SU-DHL-6 (cell line): ENCODE data around the gene COL17A1.

Source experiments
- H2AFZ ChIP-seq: fragments of 200-600 bp; sonication (generic); 2 replicates; pipeline ENCODE4 v1.6.1; 2014; ENCODE audit warnings: low read depth, mild to moderate bottlenecking, moderate library complexity, mixed read lengths, antibody characterized with exemption, low read length; ENCODE audit not compliant: severe bottlenecking
- H3F3A ChIP-seq: fragments of 200-600 bp; shearing (Covaris generic); 2 replicates; pipeline ENCODE4 v1.6.0; 2016; ENCODE audit warnings: antibody characterized with exemption, mild to moderate bottlenecking; ENCODE audit not compliant: insufficient read depth
- H3K27ac ChIP-seq: fragments of 200-600 bp; sonication (generic); 2 replicates; pipeline ENCODE4 v1.5.1; 2016; ENCODE audit warnings: low read depth, mild to moderate bottlenecking, low read length, moderate library complexity, mixed read lengths
- H3K27me3 ChIP-seq: fragments of 200-600 bp; sonication (generic), shearing (Covaris generic); 2 replicates; pipeline ENCODE4 v1.6.0; 2014; ENCODE audit warnings: mild to moderate bottlenecking, low read length
- H3K36me3 ChIP-seq: fragments of 200-600 bp; sonication (generic); 2 replicates; pipeline ENCODE4 v1.6.1; 2014; ENCODE audit warnings: mild to moderate bottlenecking, low read length, mixed read lengths
- H3K4me2 ChIP-seq: fragments of 300-600, 200-600 bp; shearing (Covaris generic), sonication (generic); 2 replicates; pipeline ENCODE4 v1.6.0; 2014; ENCODE audit warnings: low read length, low read depth, mild to moderate bottlenecking; ENCODE audit not compliant: poor library complexity, severe bottlenecking
- H3K4me3 ChIP-seq: fragments of 200-600 bp; sonication (generic); 2 replicates; pipeline ENCODE4 v1.5.1; 2014; ENCODE audit warnings: antibody characterized with exemption, low read length, mild to moderate bottlenecking, mixed read lengths; ENCODE audit not compliant: insufficient read depth, poor library complexity, severe bottlenecking
- H3K79me2 ChIP-seq: fragments of 200-600 bp; sonication (generic); 2 replicates; pipeline ENCODE4 v1.6.1; 2014; ENCODE audit warnings: mild to moderate bottlenecking, low read length, moderate library complexity; ENCODE audit not compliant: insufficient read depth
- H3K9ac ChIP-seq: fragments of 200-600 bp; sonication (generic); 2 replicates; pipeline ENCODE4 v1.7.0; 2014; ENCODE audit warnings: mild to moderate bottlenecking, low read length
- H3K9me2 ChIP-seq: fragments of 200-600 bp; sonication (generic); replicated peaks from 2 replicates; pipeline ENCODE4 v1.6.1; 2014; ENCODE audit warnings: low read length; ENCODE audit not compliant: insufficient read depth
- H3K9me3 ChIP-seq: fragments of 200-600 bp; sonication (generic); 2 replicates; pipeline ENCODE4 v1.6.1; 2014; ENCODE audit warnings: low read length, mixed read lengths; ENCODE audit not compliant: insufficient read depth
- H4K20me1 ChIP-seq: fragments of 200-600 bp; sonication (generic); 2 replicates; pipeline ENCODE4 v1.6.1; 2014; ENCODE audit warnings: low read depth, mild to moderate bottlenecking, antibody characterized with exemption, low read length, moderate library complexity, mixed read lengths
- CTCF ChIP-seq: fragments of 200-600 bp; sonication (generic); IDR thresholded peaks from one replicate; pipeline ENCODE4 v1.5.1; 2017; ENCODE audit warnings: antibody characterized with exemption, mild to moderate bottlenecking, low read length, moderate library complexity; ENCODE audit not compliant: insufficient read depth, poor library complexity, severe bottlenecking
- EZH2phosphoT487 ChIP-seq: fragments of 200-600 bp; sonication (generic), shearing (Covaris generic); conservative IDR thresholded peaks from 2 replicates; pipeline ENCODE4 v1.6.1; 2018; ENCODE audit warnings: mild to moderate bottlenecking, antibody characterized with exemption, low read length, moderate library complexity, mixed read lengths

Gene COL17A1

GRCh38 chr10:104076743-104077160, 8.9 kb downstream of the COL17A1 start:
- Histone ChIP-seq H3K4me2 (no peak overlapping the region), H3K9me3 (no peaks in the 10 kb centered on the region), H3K79me2 (no peaks in the 10 kb centered on the region), H3K27ac (no peak overlapping the region), H3K36me3 (no peaks in the 10 kb centered on the region), H3F3A (no peaks in the 10 kb centered on the region), H3K9me2 (no peaks in the 10 kb centered on the region), H3K4me3 (no peak overlapping the region), H2AFZ (no peak overlapping the region), H3K9ac (no peak overlapping the region), H4K20me1 (no peaks in the 10 kb centered on the region), H3K27me3 (no peaks in the 10 kb centered on the region)
- no peak for TF ChIP-seq EZH2phosphoT487

- H3K27ac ChIP-seq: no peak overlapping the region
- H3K36me3 ChIP-seq: no peaks in the 10 kb centered on the region
- TF ChIP-seq EZH2phosphoT487 (no peak), CTCF (no peak)
- H3K9me3 ChIP-seq: no peaks in the 10 kb centered on the region
- no peak overlapping the region for H3K4me2 ChIP-seq
- H3K4me3 ChIP-seq: no peak overlapping the region
- H3K79me2 ChIP-seq: no peaks in the 10 kb centered on the region
- no peaks in the 10 kb centered on the region for H3K9me2 ChIP-seq
- no peaks in the 10 kb centered on the region for H3F3A ChIP-seq
- no peaks in the 10 kb centered on the region for H4K20me1 ChIP-seq
- no peaks in the 10 kb centered on the region for H3K27me3 ChIP-seq
- no peak overlapping the region for H2AFZ ChIP-seq
- no peak overlapping the region for H3K9ac ChIP-seq
These were observed 11.2 kb downstream of the COL17A1 start for GRCh38 chr10:104074505-104074904.

- Histone ChIP-seq H3K27me3 (no peaks in the 10 kb centered on the region), H4K20me1 (no peaks in the 10 kb centered on the region), H3F3A (no peaks in the 10 kb centered on the region), H3K4me3 (no peak overlapping the region), H3K79me2 (no peaks in the 10 kb centered on the region), H3K9ac (no peak overlapping the region), H3K27ac (no peak overlapping the region), H3K9me3 (no peaks in the 10 kb centered on the region), H3K4me2 (no peak overlapping the region), H3K9me2 (no peaks in the 10 kb centered on the region), H3K36me3 (no peaks in the 10 kb centered on the region), H2AFZ (no peak overlapping the region)
- TF ChIP-seq EZH2phosphoT487 (no peak), CTCF (no peak)
These were observed 12.9 kb downstream of the COL17A1 start for GRCh38 chr10:104072786-104073185.

- no peaks in the 10 kb centered on the region for H3F3A ChIP-seq
- no peak overlapping the region for H2AFZ ChIP-seq
- no peaks in the 10 kb centered on the region for H4K20me1 ChIP-seq
- no peak overlapping the region for H3K4me2 ChIP-seq
- no peak overlapping the region for H3K27ac ChIP-seq
- no peaks in the 10 kb centered on the region for H3K27me3 ChIP-seq
- H3K79me2 ChIP-seq: no peaks in the 10 kb centered on the region
- no peaks in the 10 kb centered on the region for H3K36me3 ChIP-seq
- no peak overlapping the region for H3K4me3 ChIP-seq
- TF ChIP-seq EZH2phosphoT487 (no peak), CTCF (no peak)
- H3K9ac ChIP-seq: no peak overlapping the region
- H3K9me2 ChIP-seq: no peaks in the 10 kb centered on the region
- H3K9me3 ChIP-seq: no peaks in the 10 kb centered on the region
These were observed 16.1 kb downstream of the COL17A1 start for GRCh38 chr10:104069613-104070012.
